ENCODE data around the gene FTSJ1.

- no peak for TF ChIP-seq YY1 (IDR thresholded peaks at IDR 0.05; ENCODE audit: insufficient read depth, insufficient read length)
- no peak for TF ChIP-seq SUZ12 (IDR thresholded peaks at IDR 0.05; ENCODE audit: extremely low read depth, insufficient read depth, insufficient read length)
- TF ChIP-seq ZNF274 (IDR thresholded peaks at IDR 0.05; ENCODE audit: low read depth, low read length): no peak
These were observed 38.3 kb downstream of the FTSJ1 start for GRCh38 chrX:48514126-48514806.

Data from NT2/D1 (cell line).